ENCODE data around the gene CYP24A1.

GRCh38 chr20:54212871-54213270 lies 39.1 kb upstream of the CYP24A1 start:
- no peak for TF ChIP-seq CTCF (IDR thresholded peaks at IDR 0.05)
- no peak for TF ChIP-seq EP300 (IDR thresholded peaks at IDR 0.05)

All from gastroesophageal sphincter (tissue), 3 donors.